SJCRH30 (cell line): ENCODE measurements around the gene RNF220. TPM values are rescaled to one million over a fixed set of nuclear protein-coding genes. Genes with fewer than 3 reads are reported as not detected.

Source experiments
- DNase-seq, 2 experiments: peaks; one replicate each; pipeline ENCODE4 v3.0.0-alpha.2; 2015 to 2020
- H3K27ac ChIP-seq: fragments of 250-450 bp; sonication (Bioruptor Pico); 2 replicates; pipeline ENCODE4 v1.5.1; 2020; ENCODE audit warnings: mild to moderate bottlenecking, moderate library complexity
- H3K27me3 ChIP-seq: fragments of 250-450 bp; sonication (Bioruptor Pico); 2 replicates; pipeline ENCODE4 v1.5.1; 2020; ENCODE audit warnings: mild to moderate bottlenecking, moderate library complexity
- H3K36me3 ChIP-seq: fragments of 250-450 bp; sonication (Bioruptor Pico); 2 replicates; pipeline ENCODE4 v1.5.1; 2020; ENCODE audit warnings: mild to moderate bottlenecking, moderate library complexity
- H3K4me1 ChIP-seq: fragments of 250-450 bp; sonication (Bioruptor Pico); 2 replicates; pipeline ENCODE4 v1.5.1; 2020; ENCODE audit warnings: mild to moderate bottlenecking, moderate library complexity
- H3K4me3 ChIP-seq: fragments of 250-450 bp; sonication (Bioruptor Pico); 2 replicates; pipeline ENCODE4 v1.5.1; 2020; ENCODE audit warnings: mild to moderate bottlenecking, moderate library complexity
- H3K9me3 ChIP-seq: fragments of 250-450 bp; sonication (Bioruptor Pico); replicated peaks from 2 replicates; pipeline ENCODE4 v1.5.1; 2020; ENCODE audit warnings: mild to moderate bottlenecking, moderate library complexity
- total RNA-seq: library from RNA; depleted of rRNA; stranded (reverse); fragments of >200 nt; shearing (Covaris generic); gene quantifications from 2 replicates; pipeline ENCODE4 v1.2.3, GENCODE V29; 2014

The RNF220 gene
- total RNA-seq, 1 experiment from 2014 or later, result 94.9 TPM

DNA sequence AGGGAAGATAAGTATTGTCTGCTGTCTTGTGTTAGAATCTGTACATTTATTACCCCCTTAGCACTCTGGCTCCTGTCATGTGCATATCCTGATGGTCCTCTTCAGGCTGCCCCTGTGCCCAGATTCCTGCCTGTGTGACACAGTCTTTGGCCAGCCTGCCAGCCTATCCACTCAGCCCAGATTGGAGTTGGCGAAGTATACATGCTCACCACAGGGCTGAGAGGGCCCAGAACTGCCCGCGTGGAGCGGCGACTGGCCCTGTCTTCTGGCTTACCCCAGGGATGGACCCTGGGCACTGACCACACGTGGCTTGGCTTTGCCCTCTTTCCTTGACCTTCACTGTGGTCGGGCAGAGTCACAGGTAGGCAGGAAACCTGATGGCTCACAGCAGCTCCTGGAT is 11.4 kb downstream of the RNF220 start:
- Histone ChIP-seq H3K9me3 (no peaks in the 10 kb centered on the region), H3K4me3 (no peak overlapping the region), H3K36me3 (no peaks in the 10 kb centered on the region), H3K27me3 (peaks cover 24% of the 10 kb centered on the region), H3K4me1 (no peaks in the 10 kb centered on the region), H3K27ac (no peak overlapping the region)
- DNase-seq, result no peak

- no peak overlapping the region for H3K4me3 ChIP-seq
- peaks cover 20% of the 10 kb centered on the region for H3K27me3 ChIP-seq
- no peaks in the 10 kb centered on the region for H3K9me3 ChIP-seq
- no peaks in the 10 kb centered on the region; the same call in 1 of the 2 replicates for H3K4me1 ChIP-seq
- no peaks in the 10 kb centered on the region for H3K36me3 ChIP-seq
- peak; percentile 13 to 15 for DNase-seq
- H3K27ac ChIP-seq, result no peak overlapping the region
Measured at GRCh38 chr1:44417351-44418021, 12.4 kb downstream of the RNF220 start.

GRCh38 chr1:44418022-44418673 is 13.1 kb downstream of the RNF220 start:
- peaks cover 20% of the 10 kb centered on the region for H3K27me3 ChIP-seq
- no peak overlapping the region for H3K4me3 ChIP-seq
- H3K36me3 ChIP-seq, result no peaks in the 10 kb centered on the region
- DNase-seq, result no peak
- H3K27ac ChIP-seq, result no peak overlapping the region
- no peaks in the 10 kb centered on the region for H3K9me3 ChIP-seq
- H3K4me1 ChIP-seq, result no peaks in the 10 kb centered on the region; the same call in 1 of the 2 replicates

- no peak overlapping the region for H3K4me3 ChIP-seq
- H3K36me3 ChIP-seq, result no peaks in the 10 kb centered on the region
- no peaks in the 10 kb centered on the region; the same call in 1 of the 2 replicates for H3K4me1 ChIP-seq
- peaks cover 16% of the 10 kb centered on the region for H3K27me3 ChIP-seq
- H3K27ac ChIP-seq, result no peak overlapping the region
- no peak for DNase-seq
- H3K9me3 ChIP-seq, result no peaks in the 10 kb centered on the region
Measured at GRCh38 chr1:44419901-44420300, 14.8 kb downstream of the RNF220 start.

- H3K9me3 ChIP-seq, result no peaks in the 10 kb centered on the region
- no peaks in the 10 kb centered on the region; the same call in 1 of the 2 replicates for H3K4me1 ChIP-seq
- peaks cover 16% of the 10 kb centered on the region for H3K27me3 ChIP-seq
- H3K36me3 ChIP-seq, result no peaks in the 10 kb centered on the region
- DNase-seq, result no peak
- H3K4me3 ChIP-seq, result no peak overlapping the region
- H3K27ac ChIP-seq, result no peak overlapping the region
Measured at GRCh38 chr1:44420535-44420934, 15.5 kb downstream of the RNF220 start.

DNA sequence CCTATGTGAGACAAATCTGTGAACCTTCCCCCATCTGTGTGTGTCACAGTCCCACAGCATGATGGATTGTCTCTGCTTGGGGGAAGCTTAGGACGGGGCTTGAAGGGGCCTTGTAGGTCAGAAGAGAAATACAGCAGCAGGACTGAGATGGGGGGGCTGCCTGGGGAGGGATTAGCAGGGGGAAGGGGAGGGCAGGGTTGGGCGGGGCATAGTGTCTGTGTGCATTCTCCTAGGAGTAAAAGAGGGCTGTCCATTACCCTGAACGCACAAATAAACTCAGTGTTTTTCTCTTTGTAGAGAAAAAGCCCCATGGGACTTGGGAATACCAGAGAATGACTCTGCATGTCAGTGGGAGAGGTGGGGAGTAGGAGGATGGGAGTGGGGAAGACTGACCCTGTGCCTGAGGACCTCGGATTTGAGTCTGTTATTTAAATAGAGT is 16.4 kb downstream of the RNF220 start:
- no peak for DNase-seq
- Histone ChIP-seq H3K4me3 (no peak overlapping the region), H3K4me1 (no peaks in the 10 kb centered on the region; the same call in 1 of the 2 replicates), H3K36me3 (no peaks in the 10 kb centered on the region), H3K27ac (no peak overlapping the region), H3K27me3 (peaks cover 19% of the 10 kb centered on the region; the same call in 1 of the 2 replicates), H3K9me3 (no peaks in the 10 kb centered on the region)

GRCh38 chr1:44422161-44422560 is 17.1 kb downstream of the RNF220 start:
- Histone ChIP-seq H3K27me3 (peaks cover 23% of the 10 kb centered on the region; the same call in 1 of the 2 replicates), H3K4me3 (no peak overlapping the region), H3K4me1 (no peaks in the 10 kb centered on the region; the same call in 1 of the 2 replicates), H3K36me3 (no peaks in the 10 kb centered on the region), H3K27ac (no peak overlapping the region), H3K9me3 (no peaks in the 10 kb centered on the region)
- DNase-seq, result no peak

DNA sequence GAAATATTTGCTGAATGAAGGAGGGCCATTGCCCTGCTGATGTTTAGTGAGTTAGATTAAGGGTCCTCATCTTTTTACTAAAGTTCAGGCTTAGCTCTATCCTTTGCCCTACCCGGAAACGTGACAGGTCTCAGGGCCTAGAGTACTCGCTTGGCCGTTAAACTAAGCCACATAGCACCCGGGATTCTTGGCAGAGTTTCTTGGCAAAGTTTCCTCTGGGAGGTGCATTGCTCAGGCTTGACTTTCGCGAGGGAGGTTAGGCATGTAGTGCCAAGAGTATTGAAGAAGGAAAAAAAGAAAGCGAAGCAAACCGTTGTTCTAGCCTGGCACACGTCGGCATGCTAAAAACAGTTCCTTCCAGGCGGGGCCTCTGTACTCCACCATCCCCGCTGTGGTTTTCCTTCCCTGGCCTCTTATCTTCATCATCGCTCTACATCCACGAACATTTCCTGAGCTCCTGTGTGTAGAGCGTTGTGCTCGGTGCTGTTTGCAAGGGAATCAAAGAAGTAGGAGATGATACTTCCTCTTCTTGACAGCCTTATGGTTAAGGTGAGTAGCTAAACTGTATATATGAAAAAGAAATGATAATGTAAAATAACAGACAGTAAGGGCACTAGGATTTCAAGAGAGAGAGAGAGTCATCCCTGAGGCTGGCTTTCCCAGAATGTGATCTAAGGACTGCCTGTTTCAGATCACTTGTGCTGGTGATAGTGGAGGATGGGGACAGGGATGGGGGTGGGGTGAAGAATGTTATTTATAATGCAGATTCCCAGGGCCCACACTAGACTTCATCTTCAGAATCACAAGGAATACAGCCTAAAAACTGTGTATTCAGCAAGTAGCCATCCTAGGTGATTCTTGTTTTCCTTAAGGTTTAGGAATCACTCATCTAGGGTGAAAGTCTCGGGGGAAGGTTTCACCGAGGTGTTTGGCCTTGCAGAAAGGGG is 18.8 kb downstream of the RNF220 start:
- no peak overlapping the region for H3K27ac ChIP-seq
- H3K9me3 ChIP-seq, result no peaks in the 10 kb centered on the region
- H3K36me3 ChIP-seq, result no peaks in the 10 kb centered on the region
- no peaks in the 10 kb centered on the region; the same call in 1 of the 2 replicates for H3K4me1 ChIP-seq
- H3K27me3 ChIP-seq, result peaks cover 32% of the 10 kb centered on the region
- no peak overlapping the region for H3K4me3 ChIP-seq
- no peak for DNase-seq

DNA sequence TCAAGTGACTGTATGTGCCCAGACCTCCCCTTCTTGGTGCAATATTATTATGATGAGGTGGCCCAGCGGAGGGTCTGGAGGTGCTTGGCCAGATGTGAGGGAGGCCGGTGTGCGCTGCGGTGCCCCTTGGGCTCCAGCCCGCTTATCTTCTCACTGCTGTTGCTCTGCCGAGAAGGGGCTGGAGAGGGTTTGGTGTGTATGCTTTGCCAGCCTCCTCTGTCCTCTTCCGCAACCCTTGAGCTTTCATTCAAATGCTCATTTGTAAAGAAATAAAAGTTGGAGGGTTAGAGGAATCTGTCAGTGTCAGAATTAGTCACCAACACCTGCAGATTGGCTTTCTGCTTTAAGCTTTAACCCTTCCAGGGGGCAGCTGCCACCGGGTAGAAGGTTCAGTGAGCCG is 19.7 kb downstream of the RNF220 start:
- Histone ChIP-seq H3K36me3 (no peaks in the 10 kb centered on the region), H3K27me3 (peaks cover 39% of the 10 kb centered on the region), H3K4me1 (no peaks in the 10 kb centered on the region; the same call in 1 of the 2 replicates), H3K27ac (no peak overlapping the region), H3K4me3 (no peak overlapping the region), H3K9me3 (no peaks in the 10 kb centered on the region)
- DNase-seq, result no peak

DNA sequence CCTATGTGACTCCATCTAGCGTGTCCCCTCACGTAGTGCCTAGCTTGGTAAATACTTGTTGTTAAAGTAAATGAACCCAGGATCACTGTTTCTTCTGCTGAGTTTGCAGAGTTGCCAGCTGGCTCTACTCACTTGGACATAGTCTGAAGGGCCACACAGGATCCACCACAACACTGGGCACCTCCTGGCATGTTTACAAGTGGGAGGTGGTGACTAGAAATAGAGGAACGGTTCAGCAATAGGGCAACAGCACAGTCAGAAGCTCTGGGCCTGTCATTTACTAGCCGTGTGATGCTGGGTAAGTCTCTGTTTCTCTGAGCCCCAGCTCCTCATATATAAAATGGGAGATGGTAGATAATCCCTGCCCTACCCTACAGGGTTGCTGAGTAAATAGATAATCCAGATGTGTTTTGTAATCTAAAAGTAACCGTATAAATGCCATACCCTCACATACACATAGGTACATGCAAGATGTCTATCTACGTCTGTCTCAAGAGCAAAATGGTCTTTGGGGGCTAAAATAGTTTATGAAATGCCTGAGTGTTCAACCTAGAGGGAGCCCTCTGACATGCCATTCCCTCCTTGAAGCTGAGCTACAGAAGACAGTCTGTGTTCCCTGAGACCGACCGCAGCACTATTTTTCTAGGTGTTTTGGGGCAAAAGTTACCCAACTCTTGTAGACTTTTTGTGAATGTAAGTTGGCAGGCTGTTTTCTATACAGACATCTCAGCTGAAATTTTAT is 20.5 kb downstream of the RNF220 start:
- Histone ChIP-seq H3K9me3 (no peaks in the 10 kb centered on the region), H3K27ac (no peak overlapping the region), H3K4me1 (no peaks in the 10 kb centered on the region; the same call in 1 of the 2 replicates), H3K36me3 (no peaks in the 10 kb centered on the region), H3K4me3 (no peak overlapping the region), H3K27me3 (peaks cover 34% of the 10 kb centered on the region)
- no peak for DNase-seq

- Histone ChIP-seq H3K27me3 (peaks cover 23% of the 10 kb centered on the region; the same call in 1 of the 2 replicates), H3K27ac (no peak overlapping the region), H3K4me3 (no peak overlapping the region), H3K4me1 (no peaks in the 10 kb centered on the region), H3K9me3 (0 out of 2 replicates have a peak, but pooled peaks cover 3% of the 10 kb centered on the region), H3K36me3 (no peaks in the 10 kb centered on the region)
- DNase-seq, result no peak
Measured at GRCh38 chr1:44431861-44432260, 26.8 kb downstream of the RNF220 start.

DNA sequence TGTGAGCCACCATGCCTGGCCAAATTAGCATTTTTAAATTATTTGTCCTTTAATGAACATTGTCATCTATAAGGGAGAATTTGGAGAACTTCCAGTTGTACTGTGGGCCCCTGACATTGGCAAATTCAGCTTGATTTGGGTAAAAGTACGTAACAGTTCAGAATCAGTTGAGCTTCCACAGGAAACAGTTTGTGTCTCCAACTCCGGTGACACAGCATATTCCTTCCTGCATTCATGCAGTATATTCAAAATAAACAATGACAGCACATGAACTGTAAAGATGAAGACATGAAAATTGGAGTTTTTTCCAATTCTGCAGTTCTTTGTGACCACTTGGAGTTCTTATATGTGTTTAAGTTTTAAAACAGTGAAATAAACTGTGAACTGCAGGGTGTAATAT is 28.2 kb downstream of the RNF220 start:
- Histone ChIP-seq H3K9me3 (0 out of 2 replicates have a peak, but pooled peaks cover 3% of the 10 kb centered on the region), H3K27me3 (peaks cover 15% of the 10 kb centered on the region; the same call in 1 of the 2 replicates), H3K4me1 (no peaks in the 10 kb centered on the region), H3K27ac (no peak overlapping the region), H3K36me3 (no peaks in the 10 kb centered on the region), H3K4me3 (no peak overlapping the region)
- no peak for DNase-seq

DNA sequence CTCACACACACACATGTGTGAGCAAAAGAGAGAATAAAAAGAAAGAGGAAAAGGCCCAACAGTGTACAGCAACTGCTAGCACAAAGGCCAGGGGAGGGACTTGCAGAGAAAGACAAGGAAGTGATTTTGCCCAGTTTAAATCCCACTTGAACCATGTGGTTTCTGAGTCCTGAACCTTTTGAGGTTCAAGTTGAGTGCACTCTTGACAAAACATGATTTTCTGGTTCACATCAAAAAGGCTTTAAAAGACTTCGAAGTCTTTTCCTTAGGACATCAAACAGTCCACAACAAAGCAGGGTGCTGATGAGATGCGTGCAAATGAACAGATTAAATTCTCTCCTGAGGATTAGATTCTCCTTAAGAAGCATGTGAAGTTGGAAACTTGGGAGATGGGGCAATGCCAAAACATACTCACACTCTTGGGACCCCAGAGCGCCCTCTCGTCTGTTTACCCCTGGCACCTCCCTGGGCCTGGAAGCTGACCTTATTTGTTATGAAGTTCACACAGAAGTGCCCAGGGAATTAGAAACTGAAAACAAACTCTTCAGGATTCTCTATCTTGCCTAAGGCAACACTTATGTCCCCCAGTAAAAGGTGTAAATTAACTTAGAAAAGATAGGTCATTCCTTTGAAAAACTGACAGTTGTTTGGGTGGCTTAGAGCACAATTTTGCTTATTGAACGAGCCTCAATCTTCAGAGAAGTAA is 31.5 kb downstream of the RNF220 start:
- H3K9me3 ChIP-seq, result no peaks in the 10 kb centered on the region
- no peak overlapping the region for H3K4me3 ChIP-seq
- peak in 1 of 2 experiments; percentile 10 for DNase-seq
- H3K27ac ChIP-seq, result no peak overlapping the region
- H3K4me1 ChIP-seq, result no peaks in the 10 kb centered on the region
- H3K27me3 ChIP-seq, result peaks cover 6% of the 10 kb centered on the region; the same call in 1 of the 2 replicates
- H3K36me3 ChIP-seq, result no peaks in the 10 kb centered on the region
